HG03520 (cell line): ENCODE data around the gene GBF1.

ENCODE experiments used
- ATAC-seq: cut with Tn5 transposase; IDR thresholded peaks from one replicate; pipeline ENCODE4 v1.9.1; 2021; ENCODE audit warnings: mild to moderate bottlenecking, moderate library complexity; ENCODE audit not compliant: unreplicated experiment

The GBF1 gene

DNA sequence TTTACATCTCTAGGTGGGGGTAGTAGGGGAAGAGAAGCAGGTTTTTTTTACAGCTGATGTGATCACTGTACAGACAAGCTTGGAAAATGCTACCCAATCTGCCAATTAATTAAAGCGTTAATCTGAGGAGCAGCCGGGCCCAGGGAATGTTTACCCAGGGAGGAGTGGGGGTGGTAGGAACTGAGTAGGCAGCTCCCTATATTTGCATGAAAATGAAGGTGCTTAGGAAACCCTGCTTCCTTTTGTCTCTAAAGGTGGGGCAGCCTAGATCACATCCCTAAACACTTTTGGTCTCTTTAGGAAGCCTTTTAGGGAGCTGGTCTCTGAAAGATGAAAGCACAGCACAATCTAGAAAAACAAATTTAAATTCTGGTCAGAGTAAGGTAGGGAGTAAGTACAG lies 97.1 kb downstream of the GBF1 start:
- no peak for ATAC-seq

DNA sequence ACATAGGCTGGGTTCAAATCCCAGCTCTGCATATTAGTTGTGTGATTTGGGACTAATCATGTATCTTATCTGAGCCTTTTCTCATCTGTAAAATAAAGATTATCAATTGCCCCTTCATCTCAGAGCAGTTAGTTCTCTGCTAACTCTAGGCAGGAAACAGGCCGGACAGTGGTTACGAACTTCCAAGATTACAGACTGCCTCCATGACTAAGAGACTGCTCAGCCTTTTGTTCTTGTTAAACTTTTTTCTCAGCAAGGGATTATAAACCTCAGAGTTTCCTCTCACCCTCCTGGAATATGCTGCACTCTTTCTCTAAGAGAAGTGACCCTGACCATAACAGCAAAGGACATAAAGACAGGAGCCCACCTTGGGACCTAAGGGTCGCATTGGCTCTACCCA lies 97.6 kb downstream of the GBF1 start:
- no peak for ATAC-seq

DNA sequence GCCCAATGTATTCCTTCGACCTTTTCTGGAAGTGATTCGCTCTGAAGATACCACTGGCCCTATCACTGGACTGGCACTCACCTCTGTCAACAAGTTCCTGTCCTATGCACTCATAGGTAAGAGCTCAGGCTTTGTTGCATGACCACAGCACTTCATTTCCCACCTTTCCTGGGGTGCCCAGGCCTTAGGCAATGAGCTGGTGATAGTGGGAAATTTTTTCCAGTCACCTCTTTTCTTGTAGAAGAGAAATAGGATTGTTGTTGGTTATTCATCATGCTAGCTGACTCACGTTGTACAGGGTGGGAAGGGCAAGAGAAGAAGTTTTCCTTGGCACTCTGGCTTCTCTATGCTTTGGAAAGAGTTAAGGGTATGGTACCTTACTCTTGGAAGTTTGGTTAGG lies 98.7 kb downstream of the GBF1 start:
- ATAC-seq, result no peak

DNA sequence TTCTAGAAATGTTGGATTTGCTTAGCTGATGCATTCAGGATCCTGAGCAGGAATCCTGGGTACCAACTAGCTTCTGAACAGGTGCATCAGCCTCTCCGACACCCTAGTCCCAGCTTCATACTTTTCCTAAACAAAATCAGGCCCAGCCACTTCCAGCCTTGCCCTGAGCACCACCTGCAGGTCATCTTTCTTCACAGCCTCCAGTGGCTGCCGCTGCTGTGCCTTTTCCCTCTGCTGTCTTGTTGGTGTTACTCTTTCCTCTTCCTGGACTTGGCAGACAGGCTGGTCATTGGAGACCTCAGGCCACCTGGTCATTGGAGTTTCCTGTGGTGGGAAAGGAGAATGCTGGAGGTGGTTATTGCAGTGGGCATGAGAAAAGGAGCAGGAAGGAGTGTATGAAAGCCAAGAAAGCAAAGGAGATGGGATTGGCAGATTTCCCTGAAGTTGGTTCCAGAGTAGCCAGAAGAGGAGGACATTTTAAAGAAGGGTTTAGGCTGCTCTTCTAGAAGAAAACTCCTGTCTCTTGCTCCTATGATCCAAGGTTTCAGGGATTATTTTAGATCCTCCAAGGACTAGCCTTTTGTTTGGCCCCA lies 102.0 kb downstream of the GBF1 start:
- ATAC-seq, result no peak

DNA sequence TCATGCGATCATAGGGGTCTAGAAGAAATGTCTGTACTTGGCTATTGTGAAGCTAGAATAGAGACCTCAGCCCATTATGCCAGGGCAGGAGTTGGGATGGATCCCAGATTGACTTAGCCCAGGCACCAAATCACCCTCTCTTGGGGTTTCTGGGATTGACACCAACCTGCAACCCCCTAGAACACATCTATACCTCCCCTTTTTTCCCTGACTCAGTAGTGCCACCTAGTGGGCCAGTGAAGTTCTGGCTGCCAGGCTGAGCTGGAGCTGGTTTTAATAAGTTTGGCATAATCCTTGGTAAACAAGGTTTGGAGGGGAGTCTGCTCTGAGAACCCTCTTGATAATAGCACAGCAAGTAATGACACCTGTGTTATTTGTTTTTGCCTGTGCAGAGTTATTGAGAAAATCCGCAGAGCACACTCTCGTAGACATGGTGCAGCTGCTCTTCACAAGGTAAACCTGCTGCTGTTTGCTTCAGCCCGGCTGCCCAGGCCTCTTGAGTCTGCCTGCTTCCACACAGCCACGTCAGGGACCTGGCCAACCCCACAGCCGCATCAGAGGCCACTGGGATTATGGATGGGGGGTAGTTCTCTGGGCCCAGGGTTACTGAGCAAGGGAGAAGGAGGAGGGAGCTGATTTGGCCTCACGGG lies 106.9 kb downstream of the GBF1 start:
- ATAC-seq, result no peak

DNA sequence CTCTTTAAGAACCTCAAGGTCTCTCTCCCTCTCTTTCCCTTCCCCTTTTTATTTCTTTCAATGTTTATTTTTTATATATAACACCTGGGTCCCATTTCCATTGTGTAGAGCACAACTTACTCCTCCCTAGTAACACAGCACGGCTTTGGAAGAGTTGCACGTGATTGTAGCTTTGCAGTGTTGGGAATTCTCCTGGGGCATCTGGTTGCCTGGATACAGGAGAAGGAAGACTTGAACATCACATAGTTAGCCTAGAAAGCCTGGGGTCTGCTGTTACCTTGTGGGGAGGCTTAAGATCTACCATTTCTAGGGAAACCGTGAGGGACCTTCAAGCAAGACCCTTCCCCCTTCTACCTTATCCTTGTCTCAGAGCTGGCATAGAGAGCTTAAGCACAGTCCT lies 109.1 kb downstream of the GBF1 start:
- no peak for ATAC-seq

DNA sequence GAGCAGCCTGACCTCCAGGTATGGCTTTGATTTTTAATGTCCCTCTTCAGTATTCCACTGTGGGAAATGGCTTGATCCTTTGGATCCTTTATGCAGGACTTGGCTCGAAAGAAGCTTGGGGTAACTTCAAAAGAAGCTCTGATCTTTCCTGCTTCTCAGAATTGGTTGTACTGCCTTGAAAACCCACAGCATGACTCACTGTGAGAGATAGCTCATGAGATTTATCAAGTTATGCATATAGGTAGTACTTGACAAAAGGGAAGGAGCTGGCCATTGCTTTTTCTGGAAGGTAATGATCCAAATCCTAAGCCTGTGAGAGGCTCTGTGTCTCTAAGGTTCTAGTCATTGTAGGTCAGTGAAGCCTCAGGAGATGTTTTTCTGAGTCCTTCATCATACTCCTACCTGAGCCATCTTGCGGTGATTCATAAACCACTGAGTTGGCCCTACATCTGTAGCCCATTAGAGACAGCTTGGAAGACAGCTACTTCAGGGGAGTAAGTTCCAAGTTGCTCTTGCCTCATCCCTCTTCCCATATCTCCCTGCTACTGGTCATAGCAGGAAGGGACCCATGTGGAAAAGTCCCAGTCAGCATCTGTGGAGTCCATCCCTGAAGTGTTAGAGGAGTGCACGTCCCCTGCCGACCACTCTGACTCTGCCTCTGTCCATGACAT lies 113.5 kb downstream of the GBF1 start:
- ATAC-seq, result no peak

DNA sequence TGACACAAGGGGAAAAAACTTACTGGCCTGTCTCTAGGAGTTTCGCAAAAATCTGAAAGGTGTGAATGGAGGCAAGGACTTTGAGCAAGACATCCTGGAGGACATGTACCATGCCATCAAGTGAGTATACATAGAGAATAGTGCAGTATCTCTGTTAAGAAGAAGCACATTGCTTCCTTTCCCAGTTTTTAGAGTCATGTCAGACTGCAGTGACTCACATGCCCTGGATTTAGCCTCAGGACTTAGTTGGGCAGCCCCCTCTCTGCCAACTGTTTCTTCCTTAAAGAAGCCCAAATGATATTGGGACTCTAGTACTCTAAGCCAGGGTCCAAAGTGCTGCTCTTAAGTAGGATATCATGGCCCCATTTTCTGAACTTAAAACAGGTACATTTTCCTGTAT lies 122.1 kb downstream of the GBF1 start:
- no peak for ATAC-seq

DNA sequence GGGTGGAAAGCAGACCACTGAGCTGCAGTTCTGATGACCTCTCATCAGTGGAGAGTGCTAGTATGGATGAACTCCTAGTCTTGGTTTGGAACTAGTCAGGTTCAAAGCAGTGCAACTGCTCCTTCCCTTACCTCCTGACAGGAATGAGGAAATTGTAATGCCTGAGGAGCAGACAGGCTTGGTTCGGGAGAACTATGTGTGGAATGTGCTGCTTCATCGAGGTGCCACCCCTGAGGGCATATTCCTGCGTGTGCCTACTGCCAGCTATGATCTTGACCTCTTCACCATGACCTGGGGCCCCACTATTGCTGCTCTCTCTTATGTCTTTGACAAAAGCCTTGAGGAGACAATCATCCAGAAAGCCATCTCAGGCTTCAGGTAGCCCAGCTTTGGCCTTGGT lies 122.7 kb downstream of the GBF1 start:
- ATAC-seq, result no peak

DNA sequence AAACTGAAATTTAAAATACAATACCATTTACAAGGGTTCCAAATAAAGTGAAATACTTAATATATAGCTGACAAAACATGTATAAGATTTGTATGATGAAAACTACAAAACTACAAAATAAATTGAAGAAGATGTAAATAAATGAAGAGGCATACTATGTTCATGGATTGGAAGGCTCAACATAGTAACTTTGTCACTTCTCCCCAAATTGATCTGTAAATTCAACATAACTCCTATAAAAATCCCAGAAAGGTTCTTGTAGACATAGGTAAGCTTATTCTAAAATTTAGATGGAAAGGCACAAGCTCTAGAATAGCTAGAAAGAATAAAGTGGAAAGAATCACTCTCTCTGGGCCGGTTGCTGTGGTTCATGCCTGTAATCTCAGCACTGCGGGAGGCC lies 126.0 kb downstream of the GBF1 start:
- no peak for ATAC-seq

DNA sequence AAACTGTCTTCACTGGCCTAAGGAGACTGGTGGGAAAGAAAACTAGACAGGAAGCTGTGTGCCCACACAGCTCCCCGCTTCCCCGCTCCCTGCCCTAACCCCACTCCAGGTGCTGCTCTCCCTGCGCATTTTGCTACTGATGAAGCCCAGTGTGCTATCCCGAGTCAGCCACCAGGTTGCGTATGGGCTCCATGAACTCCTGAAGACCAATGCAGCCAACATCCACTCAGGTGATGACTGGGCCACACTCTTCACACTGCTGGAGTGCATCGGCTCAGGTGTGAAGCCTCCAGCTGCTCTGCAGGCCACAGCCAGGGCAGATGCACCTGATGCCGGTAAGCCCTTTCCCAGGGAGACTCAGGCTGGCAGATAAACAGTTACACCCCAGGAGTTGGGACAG lies 129.9 kb downstream of the GBF1 start:
- ATAC-seq, result no peak

DNA sequence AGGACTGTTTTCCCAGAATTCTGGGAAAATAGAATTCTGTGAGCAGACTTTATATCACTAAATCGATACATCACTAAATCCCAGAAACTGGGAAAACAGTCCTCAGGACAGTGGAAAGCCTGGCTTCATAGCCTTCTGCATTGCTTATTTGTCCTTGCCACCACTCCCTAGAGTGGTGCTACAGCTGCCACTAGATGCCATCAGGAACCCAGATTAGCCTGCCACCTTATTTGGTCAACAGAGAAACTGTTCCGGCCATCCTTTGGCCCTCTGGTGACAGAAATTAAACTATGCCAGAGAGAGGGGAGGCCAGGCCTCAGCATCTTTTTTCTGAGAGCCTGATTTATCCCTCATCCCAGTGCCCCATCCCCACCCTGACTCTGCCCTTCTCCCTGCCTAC lies 130.5 kb downstream of the GBF1 start:
- no peak for ATAC-seq

DNA sequence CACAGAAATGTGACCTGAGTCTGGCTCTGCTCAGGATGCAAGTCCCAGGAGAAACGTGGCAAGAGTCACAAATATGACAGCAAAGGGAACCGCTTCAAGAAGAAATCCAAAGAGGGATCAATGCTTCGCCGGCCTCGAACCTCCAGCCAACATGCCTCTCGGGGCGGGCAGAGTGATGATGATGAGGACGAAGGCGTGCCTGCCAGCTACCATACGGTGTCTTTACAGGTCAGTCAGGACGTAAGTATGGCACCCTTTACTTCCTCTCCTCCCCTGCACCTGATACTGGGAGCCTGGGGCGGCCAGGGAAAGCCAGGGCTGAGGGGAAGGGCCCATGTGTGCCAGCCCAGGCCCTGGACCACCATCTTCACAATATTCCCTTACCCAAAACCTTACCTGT lies 131.6 kb downstream of the GBF1 start:
- no peak for ATAC-seq

DNA sequence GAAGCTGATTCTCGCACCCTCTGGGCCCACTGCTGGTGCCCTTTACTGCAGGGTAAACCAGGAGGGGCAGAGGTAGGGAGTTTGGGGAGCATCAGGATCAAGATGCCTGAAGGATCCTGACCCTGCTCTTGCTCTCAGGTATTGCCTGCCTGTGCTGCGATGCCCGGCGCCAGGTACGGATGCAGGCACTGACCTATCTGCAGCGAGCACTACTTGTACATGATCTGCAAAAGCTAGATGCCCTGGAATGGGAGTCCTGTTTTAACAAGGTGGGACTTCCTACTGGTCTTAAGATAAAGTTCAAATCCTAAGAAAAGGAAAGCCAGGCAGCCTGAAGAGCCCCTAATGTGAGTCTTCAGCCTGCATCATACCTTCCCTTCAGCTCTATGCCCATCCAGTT lies 134.1 kb downstream of the GBF1 start:
- no peak for ATAC-seq

DNA sequence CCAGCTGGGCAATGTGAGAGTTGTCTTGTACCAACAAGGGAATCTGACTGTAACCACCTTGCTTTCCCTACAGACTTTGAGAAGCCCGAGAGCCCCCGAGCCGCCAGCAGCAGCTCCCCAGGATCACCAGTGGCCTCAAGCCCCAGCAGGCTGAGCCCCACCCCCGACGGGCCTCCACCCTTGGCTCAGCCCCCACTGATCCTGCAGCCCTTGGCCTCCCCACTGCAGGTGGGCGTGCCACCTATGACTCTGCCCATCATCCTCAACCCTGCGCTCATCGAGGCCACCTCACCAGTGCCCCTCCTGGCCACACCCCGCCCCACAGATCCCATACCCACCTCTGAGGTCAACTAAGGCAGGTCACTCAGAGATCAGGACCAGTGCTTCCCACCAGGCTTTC lies 136.7 kb downstream of the GBF1 start:
- no peak for ATAC-seq

DNA sequence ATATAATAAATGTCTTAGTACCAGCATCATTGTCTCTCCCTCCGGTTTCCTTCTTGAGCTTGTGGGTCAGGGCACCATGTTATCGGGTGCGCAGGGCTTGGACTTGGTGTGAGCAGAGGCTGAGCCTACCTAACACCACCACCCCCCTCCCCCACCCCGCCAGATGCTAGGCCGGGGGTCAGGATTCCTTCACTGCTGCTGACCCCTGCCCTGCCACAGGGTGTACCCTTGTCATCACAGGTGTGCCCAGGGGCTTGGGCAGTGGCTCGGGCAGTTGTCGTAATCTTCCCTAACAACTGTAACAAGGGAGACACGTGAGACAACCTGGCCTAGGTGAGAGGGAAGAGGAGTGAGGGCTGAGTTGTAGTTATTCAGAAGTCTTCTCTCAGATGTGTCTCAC lies 137.5 kb downstream of the GBF1 start:
- no peak for ATAC-seq

DNA sequence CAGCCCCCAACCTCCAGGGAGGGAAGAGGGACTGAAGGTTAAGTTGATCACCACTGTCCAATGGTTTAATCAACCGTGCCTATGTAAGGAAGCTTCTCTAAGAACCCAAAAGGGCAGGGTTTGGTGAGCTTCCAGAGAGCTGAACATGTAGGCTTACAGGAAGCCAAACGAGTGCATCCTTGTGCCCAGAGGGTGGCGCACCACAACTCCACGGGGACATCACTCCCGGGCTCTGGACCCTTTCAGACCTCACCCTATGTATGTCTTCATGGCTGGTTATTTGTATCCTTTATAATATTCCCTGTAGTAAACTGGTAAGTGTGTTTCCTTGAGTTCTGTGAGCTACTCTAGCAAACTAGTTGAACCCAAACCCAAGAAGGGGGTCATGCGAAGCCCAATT lies 138.7 kb downstream of the GBF1 start:
- ATAC-seq, result no peak

DNA sequence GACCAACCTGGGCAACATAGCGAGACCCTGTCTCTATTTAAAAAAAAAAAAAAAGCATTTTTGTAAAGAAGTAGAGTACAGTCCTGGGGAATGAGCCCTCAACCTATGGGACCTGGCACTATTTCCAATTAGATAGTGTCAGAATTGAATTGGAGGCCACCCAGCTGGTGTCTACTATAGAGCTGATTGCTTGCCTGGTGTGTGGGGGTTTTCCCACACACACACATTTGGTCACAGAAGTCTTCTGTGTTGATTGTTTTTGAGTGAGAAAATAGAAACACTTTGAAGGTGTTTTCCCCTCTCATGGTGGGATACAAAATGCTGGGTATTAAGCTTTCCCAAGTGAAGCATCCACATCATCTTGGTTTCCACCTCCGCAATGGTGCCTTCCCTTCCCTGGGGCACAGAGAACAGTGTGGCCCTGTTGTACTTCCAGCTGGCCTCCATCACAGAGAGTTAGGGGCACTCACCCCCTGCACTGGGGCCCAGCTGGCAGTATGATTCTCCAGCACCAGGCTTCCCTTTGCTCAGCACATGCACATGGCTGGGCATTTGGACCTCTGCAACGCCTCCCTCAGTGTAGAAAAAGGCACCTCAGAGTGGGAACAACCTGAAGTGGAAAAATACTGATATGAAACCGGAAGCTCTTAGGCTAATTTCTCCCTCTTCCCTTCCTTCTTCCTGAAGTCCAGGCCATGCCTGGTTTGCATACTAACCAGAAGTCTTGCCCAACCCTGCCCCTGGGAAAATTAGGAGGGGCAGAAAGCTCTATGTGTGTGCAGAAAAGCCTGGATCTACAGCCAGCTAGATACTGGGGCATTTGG lies 139.5 kb downstream of the GBF1 start:
- no peak for ATAC-seq

DNA sequence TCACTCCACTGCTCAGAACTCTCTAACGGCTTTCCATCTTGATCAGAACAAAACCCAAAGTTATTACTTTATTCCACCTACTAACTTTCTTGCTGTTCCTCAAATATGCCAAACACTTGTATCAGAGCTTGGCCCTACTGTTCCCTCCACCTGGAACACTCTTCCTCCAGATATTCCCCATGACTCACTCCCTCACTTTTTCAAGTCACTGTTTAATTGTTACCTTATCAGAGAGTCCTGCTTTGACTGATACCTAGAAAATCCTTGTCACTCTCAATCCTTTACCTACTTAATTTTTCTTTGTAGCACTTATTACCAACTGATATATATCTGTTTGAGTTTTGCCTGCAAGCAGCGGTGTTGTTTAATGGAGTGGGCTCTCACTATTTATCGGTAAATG lies 144.6 kb downstream of the GBF1 start:
- no peak for ATAC-seq

DNA sequence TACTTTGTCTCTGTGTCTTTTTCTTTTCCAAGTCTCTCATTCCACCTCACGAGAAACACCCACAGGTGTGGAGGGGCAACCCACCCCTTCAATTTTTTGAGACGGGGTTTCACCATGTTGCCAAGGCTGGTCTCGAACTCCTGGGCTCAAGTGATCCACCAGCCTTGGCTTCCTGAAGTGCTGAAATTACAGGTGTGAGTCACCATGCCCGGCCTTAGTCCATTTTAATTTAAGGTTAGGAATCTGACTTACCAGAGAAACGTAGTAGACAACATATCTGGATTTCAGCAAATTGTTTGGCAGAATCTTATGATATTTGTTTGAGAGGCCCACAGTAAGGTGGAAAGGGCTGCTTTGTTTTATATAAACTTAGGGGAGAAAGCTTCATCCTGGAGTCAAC lies 147.0 kb downstream of the GBF1 start:
- no peak for ATAC-seq

DNA sequence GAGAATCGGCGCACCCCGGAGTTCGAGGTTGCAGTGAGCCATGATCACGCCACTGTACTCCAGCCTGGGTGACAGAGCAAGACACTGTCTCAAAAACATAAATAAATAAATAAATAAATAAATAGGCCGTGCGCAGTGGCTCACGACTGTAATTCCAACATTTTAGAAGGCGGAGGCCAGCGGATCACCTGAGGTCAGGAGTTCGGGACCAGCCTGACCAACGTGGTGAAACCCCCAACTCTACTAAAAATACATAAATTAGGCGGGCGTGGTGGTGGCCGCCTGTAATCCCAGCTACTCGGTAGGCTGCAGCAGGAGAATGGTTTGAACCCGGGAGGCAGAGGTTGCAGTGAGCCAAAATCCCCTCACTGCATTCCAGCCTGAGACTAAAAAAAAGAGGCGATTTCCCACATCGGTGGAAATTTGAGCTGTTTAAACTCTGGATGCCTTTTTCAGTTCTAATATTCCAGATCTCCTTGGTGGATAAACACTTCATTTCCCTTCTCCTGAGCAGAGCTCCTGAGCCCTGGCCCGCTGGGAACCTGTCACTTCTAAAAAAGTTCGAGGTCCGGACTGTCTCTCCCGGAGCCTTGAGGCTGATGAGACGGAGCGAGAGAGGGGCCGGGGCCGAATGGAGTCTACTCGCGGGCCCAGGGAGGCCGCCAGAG lies 148.2 kb downstream of the GBF1 start:
- no peak for ATAC-seq
